Measurements from ENCODE around the gene CARMIL3. TPM values are rescaled to one million over a fixed set of nuclear protein-coding genes. Genes with fewer than 3 reads are reported as not detected.

The CARMIL3 gene
- total and polyA plus RNA-seq, 2 of the 8 experiments (the other 6 are each of a cell fraction or from before 2014, with no cell fraction given): 6.0 to 9.0 TPM

DNA sequence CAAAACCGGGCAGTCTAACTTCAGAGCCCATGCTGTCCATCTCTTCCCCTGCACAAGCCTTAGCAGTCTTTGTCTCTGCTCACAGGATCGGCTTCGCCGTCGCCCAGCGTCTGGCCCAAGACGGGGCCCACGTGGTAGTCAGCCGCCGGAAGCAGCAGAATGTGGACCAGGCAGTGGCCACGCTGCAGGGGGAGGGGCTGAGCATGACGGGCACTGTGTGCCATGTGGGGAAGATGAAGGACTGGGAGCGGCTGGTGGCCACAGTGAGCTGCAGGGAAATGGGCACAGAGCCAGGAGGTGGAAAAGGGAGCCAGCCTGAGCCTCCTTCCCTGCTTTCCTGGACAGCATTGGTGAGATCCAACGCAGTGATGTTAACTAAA lies 14.2 kb upstream of the CARMIL3 start:
- H2AFZ ChIP-seq (ENCODE audit: low read length): no peak overlapping the region
- H2BK120ac ChIP-seq (replicated peaks; ENCODE audit: low read depth, low read length): no peak overlapping the region
- no peaks in the 10 kb centered on the region for H3K36me3 ChIP-seq (ENCODE audit: control insufficient read depth in 2 of 4, insufficient read depth in 4 of 4, low read length in 3 of 4)
- H2BK5ac ChIP-seq (ENCODE audit: low read depth, low read length): no peak overlapping the region
- no peak overlapping the region for H3K56ac ChIP-seq (replicated peaks; ENCODE audit: insufficient read length, low read depth, low read length)
- no peak overlapping the region for H2BK12ac ChIP-seq (ENCODE audit: low read depth, low read length)
- no peak overlapping the region for H2BK20ac ChIP-seq (ENCODE audit: low read length)
- no peaks in the 10 kb centered on the region for H4K20me1 ChIP-seq (replicated peaks in 1 of 2; ENCODE audit: control insufficient read depth in 1 of 2, insufficient read depth in 2 of 2, low read length in 2 of 2)
- no peak for DNase-seq (ENCODE audit: low read depth in 1 of 2, low spot score in 2 of 2)
- H3K9me3 ChIP-seq (ENCODE audit: insufficient read depth in 2 of 2, low read depth in 1 of 2, low read length in 1 of 2): no peaks in the 10 kb centered on the region
- no peaks in the 10 kb centered on the region for H3K79me2 ChIP-seq (ENCODE audit: control insufficient read depth in 1 of 2, insufficient read depth in 2 of 2, low read length in 2 of 2)
- no peak for TF ChIP-seq KDM1A (IDR thresholded peaks at IDR 0.05; ENCODE audit: borderline replicate concordance, low read length)
- TF ChIP-seq, protein P1, sequence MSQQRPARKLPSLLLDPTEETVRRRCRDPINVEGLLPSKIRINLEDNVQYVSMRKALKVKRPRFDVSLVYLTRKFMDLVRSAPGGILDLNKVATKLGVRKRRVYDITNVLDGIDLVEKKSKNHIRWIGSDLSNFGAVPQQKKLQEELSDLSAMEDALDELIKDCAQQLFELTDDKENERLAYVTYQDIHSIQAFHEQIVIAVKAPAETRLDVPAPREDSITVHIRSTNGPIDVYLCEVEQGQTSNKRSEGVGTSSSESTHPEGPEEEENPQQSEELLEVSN (IDR thresholded peaks at IDR 0.05): peak; percentile 20; the same call in 1 of the 2 replicates
- no peak for TF ChIP-seq BRCA1 (IDR thresholded peaks at IDR 0.05; ENCODE audit: low read depth, low read length)
- TF ChIP-seq MAX (IDR thresholded peaks at IDR 0.05): 0 out of 2 replicates have a peak, but pooled peaks have one; percentile 23
- H4K8ac ChIP-seq (ENCODE audit: extremely low read depth, insufficient read depth, low read length): no peak overlapping the region
- no peak overlapping the region for H3K4ac ChIP-seq (replicated peaks; ENCODE audit: insufficient read length, low read depth, low read length)
- no peaks in the 10 kb centered on the region; the same call in 1 of the 2 replicates for H3K23me2 ChIP-seq (ENCODE audit: low read depth, low read length)
- H3K14ac ChIP-seq (ENCODE audit: insufficient read length): no peak overlapping the region
- no peak overlapping the region for H3K23ac ChIP-seq (ENCODE audit: insufficient read length)
- no peaks in the 10 kb centered on the region for H3K79me1 ChIP-seq (ENCODE audit: low read depth, low read length)
- no peak overlapping the region for H3K9ac ChIP-seq (replicated peaks in 1 of 4; ENCODE audit: extremely low read depth in 1 of 4, low read depth in 3 of 4, low read length in 3 of 4)
- no peak overlapping the region for H3K18ac ChIP-seq (ENCODE audit: extremely low read depth, low read length)
- ChIA-PET CTCF (ENCODE audit: partially characterized antibody) (interaction anchor here (1.2 to 7.1 kb wide), 6 partner anchors 11 to 71 kb away, joined by 3 to 33 read pairs (median 4); no protein-coding TSS in a partner anchor), POLR2A (ENCODE audit: partially characterized antibody) (interaction anchor here (1.3 kb wide), 1 partner anchor 13 kb away, joined by 3 read pairs; the partner anchor contains the start of gene CARMIL3)
- no peak overlapping the region for H3K4me2 ChIP-seq (ENCODE audit: insufficient read depth in 1 of 2, low read depth in 2 of 2, low read length in 2 of 2)
- no peak overlapping the region for H4K91ac ChIP-seq (replicated peaks; ENCODE audit: insufficient read length, low read length)
- no peak overlapping the region for H3K27ac ChIP-seq (ENCODE audit: low read depth, low read length)
- no peaks in the 10 kb centered on the region; a peak in 1 of 7 replicates for H3K4me1 ChIP-seq (replicated peaks in 1 of 4; ENCODE audit: control insufficient read depth in 3 of 4, insufficient read depth in 4 of 4, low read length in 3 of 4)
- no peak overlapping the region for H2AK5ac ChIP-seq (ENCODE audit: low read depth, low read length)
- no peak overlapping the region for H2BK15ac ChIP-seq (ENCODE audit: low read length)
- no peak overlapping the region for H4K5ac ChIP-seq (ENCODE audit: insufficient read length, low read depth, low read length)
- no peak for FAIRE-seq
- WGBS, 2 experiments (ENCODE audit: extremely low coverage in 1 of 2, insufficient coverage in 1 of 2, insufficient read length in 1 of 2, insufficient replicate concordance in 2 of 2, low coverage in 1 of 2, low lambda C conversion rate in 2 of 2, missing lambda C conversion rate in 1 of 2): 78% methylated on average over 14 of the region's 14 CpGs; no CpG with 5 or more reads in 1 of the 2 experiments
- H3K4me3 ChIP-seq (ENCODE audit: extremely low read depth in 1 of 4, insufficient read depth in 2 of 4, low read depth in 3 of 4, low read length in 4 of 4): no peak overlapping the region
- no peaks in the 10 kb centered on the region for H3K27me3 ChIP-seq (replicated peaks in 1 of 4; ENCODE audit: control insufficient read depth in 3 of 4, extremely low read depth in 1 of 4, insufficient read depth in 3 of 4, low read length in 3 of 4)

All from H1 (cell line).